H9 (cell line): ENCODE results near the gene MICU2. TPM values are rescaled to one million over a fixed set of nuclear protein-coding genes. Genes with fewer than 3 reads are reported as not detected.

Source experiments
- DNase-seq: peaks from one replicate; pipeline ENCODE4 v3.0.0-alpha.2; 2017
- H2AFZ ChIP-seq: one replicate; pipeline ENCODE4 v1.6.1; 2013; ENCODE audit warnings: mild to moderate bottlenecking, low read length, control low read depth, moderate library complexity
- H2AK5ac ChIP-seq: 2 replicates; pipeline ENCODE4 v1.6.1; 2013; ENCODE audit warnings: low read length, control low read depth, mixed read lengths; ENCODE audit not compliant: insufficient read length
- H2BK120ac ChIP-seq: one replicate; pipeline ENCODE4 v1.6.1; 2013; ENCODE audit warnings: low read depth, mild to moderate bottlenecking, low read length, control low read depth, inconsistent platforms; ENCODE audit not compliant: poor library complexity, severe bottlenecking
- H2BK12ac ChIP-seq: 2 replicates; pipeline ENCODE4 v1.6.1; 2013; ENCODE audit warnings: low read length, control low read depth, mixed read lengths, low read depth; ENCODE audit not compliant: insufficient read length
- H2BK15ac ChIP-seq: 2 replicates; pipeline ENCODE4 v1.6.1; 2013; ENCODE audit warnings: low read depth, low read length, control low read depth
- H2BK20ac ChIP-seq: one replicate; pipeline ENCODE4 v1.6.1; 2013; ENCODE audit warnings: low read depth, mild to moderate bottlenecking, low read length, control low read depth, inconsistent platforms; ENCODE audit not compliant: poor library complexity, severe bottlenecking
- H2BK5ac ChIP-seq: 2 replicates; pipeline ENCODE4 v1.6.1; 2013; ENCODE audit warnings: low read length, control low read depth, mixed read lengths; ENCODE audit not compliant: insufficient read length
- H3K14ac ChIP-seq: 2 replicates; pipeline ENCODE4 v1.6.1; 2013; ENCODE audit warnings: low read length, control low read depth; ENCODE audit not compliant: insufficient read depth
- H3K18ac ChIP-seq: 2 replicates; pipeline ENCODE4 v1.6.1; 2013; ENCODE audit warnings: low read depth, mild to moderate bottlenecking, mixed read lengths, low read length, control low read depth; ENCODE audit not compliant: insufficient read length
- H3K23ac ChIP-seq: 2 replicates; pipeline ENCODE4 v1.6.1; 2013; ENCODE audit warnings: low read length, control low read depth, mixed read lengths, low read depth; ENCODE audit not compliant: insufficient read length
- H3K23me2 ChIP-seq: 2 replicates; pipeline ENCODE4 v1.6.1; 2013; ENCODE audit warnings: low read depth, mild to moderate bottlenecking, mixed read lengths, low read length, control low read depth; ENCODE audit not compliant: insufficient read length, poor library complexity, severe bottlenecking
- H3K27ac ChIP-seq: 2 replicates; pipeline ENCODE4 v1.5.1; 2013; ENCODE audit warnings: low read length, control low read depth, mixed read lengths, low read depth; ENCODE audit not compliant: insufficient read length
- H3K27me3 ChIP-seq: 2 replicates; pipeline ENCODE4 v1.6.1; 2013; ENCODE audit warnings: low read length, control low read depth, inconsistent platforms; ENCODE audit not compliant: insufficient read depth
- H3K4ac ChIP-seq: 2 replicates; pipeline ENCODE4 v1.6.1; 2013; ENCODE audit warnings: low read depth, mild to moderate bottlenecking, control low read depth, inconsistent platforms, low read length, moderate library complexity
- H3K4me1 ChIP-seq: 2 replicates; pipeline ENCODE4 v1.6.1; 2013; ENCODE audit warnings: low read length, control low read depth, inconsistent platforms; ENCODE audit not compliant: insufficient read depth
- H3K4me2 ChIP-seq: 2 replicates; pipeline ENCODE4 v1.6.1; 2013; ENCODE audit warnings: low read length, control low read depth, mixed read lengths; ENCODE audit not compliant: insufficient read length, insufficient read depth
- H3K56ac ChIP-seq: 2 replicates; pipeline ENCODE4 v1.6.1; 2013; ENCODE audit warnings: low read depth, mild to moderate bottlenecking, mixed read lengths, low read length, control low read depth; ENCODE audit not compliant: insufficient read length
- H3K79me1 ChIP-seq: 2 replicates; pipeline ENCODE4 v1.6.1; 2013; ENCODE audit warnings: low read depth, mild to moderate bottlenecking, moderate library complexity, low read length, control low read depth, inconsistent platforms; ENCODE audit not compliant: insufficient read depth, poor library complexity, severe bottlenecking
- H3K79me2 ChIP-seq: 2 replicates; pipeline ENCODE4 v1.6.1; 2013; ENCODE audit warnings: low read length, control low read depth, inconsistent platforms; ENCODE audit not compliant: insufficient read depth
- H3K9ac ChIP-seq: 2 replicates; pipeline ENCODE4 v1.6.1; 2013; ENCODE audit warnings: low read length, control low read depth, mixed read lengths; ENCODE audit not compliant: insufficient read length; ENCODE audit errors: extremely low read depth
- H3K9me3 ChIP-seq: one replicate; pipeline ENCODE4 v1.6.1; 2013; ENCODE audit warnings: low read depth, low read length, inconsistent platforms; ENCODE audit not compliant: control insufficient read depth
- H3T11ph ChIP-seq: one replicate; pipeline ENCODE4 v1.6.1; 2013; ENCODE audit warnings: mild to moderate bottlenecking, low read length, control low read depth, inconsistent platforms
- H4K20me1 ChIP-seq: one replicate; pipeline ENCODE4 v1.6.1; 2013; ENCODE audit not compliant: control insufficient read depth, insufficient read length, insufficient read depth
- H4K5ac ChIP-seq: 2 replicates; pipeline ENCODE4 v1.6.1; 2013; ENCODE audit warnings: low read depth, mild to moderate bottlenecking, mixed read lengths, low read length, control low read depth; ENCODE audit not compliant: insufficient read length
- H4K8ac ChIP-seq: replicated peaks from 2 replicates; pipeline ENCODE4 v1.6.1; 2013; ENCODE audit warnings: low read length, control low read depth, mixed read lengths, low read depth; ENCODE audit not compliant: insufficient read length
- H4K91ac ChIP-seq: 2 replicates; pipeline ENCODE4 v1.6.1; 2013; ENCODE audit warnings: low read depth, mild to moderate bottlenecking, moderate library complexity, mixed read lengths, low read length, control low read depth; ENCODE audit not compliant: insufficient read length
- H3K27ac Mint-ChIP-seq, 3 experiments: 2 replicates in 2 of 3; 3 replicates in 1 of 3; pipeline ENCODE4 v1.8.0; 2020 to 2021; ENCODE audit warnings: mixed read lengths in 3 of 3, mild to moderate bottlenecking in 1 of 3, moderate library complexity in 1 of 3
- H3K27me3 Mint-ChIP-seq: 2 replicates; pipeline ENCODE4 v1.8.0; 2021; ENCODE audit warnings: low read depth, mild to moderate bottlenecking, moderate library complexity, mixed read lengths
- H3K36me3 Mint-ChIP-seq, 3 experiments: 2 replicates in 2 of 3; 3 replicates in 1 of 3; pipeline ENCODE4 v1.8.0; 2020 to 2021; ENCODE audit warnings: low read depth in 3 of 3, mixed read lengths in 3 of 3; ENCODE audit not compliant: insufficient read depth in 1 of 3
- H3K4me1 Mint-ChIP-seq, 2 experiments: 2 replicates each; pipeline ENCODE4 v1.8.0; 2020; ENCODE audit warnings: mixed read lengths in 2 of 2
- H3K4me3 Mint-ChIP-seq, 2 experiments: 2 replicates in 1 of 2; 3 replicates in 1 of 2; pipeline ENCODE4 v1.8.0; 2020 to 2021; ENCODE audit warnings: mild to moderate bottlenecking in 2 of 2, mixed read lengths in 2 of 2, moderate library complexity in 1 of 2
- H3K9me3 Mint-ChIP-seq, 2 experiments: 2 replicates in 1 of 2; 3 replicates in 1 of 2; pipeline ENCODE4 v1.8.0; 2020; ENCODE audit warnings: mild to moderate bottlenecking in 2 of 2, mixed read lengths in 2 of 2, moderate library complexity in 1 of 2
- CTCF ChIP-seq: fragments of 200-600 bp; sonication (generic); conservative IDR thresholded peaks from 3 replicates; pipeline ENCODE4 v1.8.0; 2021; ENCODE audit warnings: antibody characterized with exemption, mild to moderate bottlenecking
- total RNA-seq: library from RNA; stranded (reverse); gene quantifications from 2 replicates; pipeline ENCODE4 v1.2.1, GENCODE V29; 2021

Gene MICU2
- total RNA-seq, 1 experiment from 2014 or later: 38.4 TPM

- no peak overlapping the region for H2AK5ac ChIP-seq
- no peak overlapping the region for H2BK5ac ChIP-seq
- no peaks in the 10 kb centered on the region for H4K20me1 ChIP-seq
- H3K9me3 ChIP-seq: no peaks in the 10 kb centered on the region
- no peak overlapping the region for H4K8ac ChIP-seq
- H3K14ac ChIP-seq: no peak overlapping the region
- no peak overlapping the region for H2BK20ac ChIP-seq
- peaks cover 13 to 19% of the 10 kb centered on the region in 2 experiments for H3K4me1 Mint-ChIP-seq
- H4K5ac ChIP-seq: no peak overlapping the region
- no peak overlapping the region for H3K27ac ChIP-seq
- no peaks in the 10 kb centered on the region for H3K9me3 Mint-ChIP-seq
- H2BK15ac ChIP-seq: no peak overlapping the region
- H3K23ac ChIP-seq: no peak overlapping the region
- H3K4ac ChIP-seq: no peak overlapping the region
- no peaks in the 10 kb centered on the region; a peak in 1 of 7 replicates for H3K36me3 Mint-ChIP-seq
- no peak overlapping the region for H3K9ac ChIP-seq
- DNase-seq: no peak
- no peak overlapping the region for H2BK120ac ChIP-seq
- no peaks in the 10 kb centered on the region for H3K4me1 ChIP-seq
- no peak overlapping the region for H3K4me2 ChIP-seq
- H4K91ac ChIP-seq: no peak overlapping the region
- TF ChIP-seq CTCF: no peak
- H3K27me3 ChIP-seq: no peaks in the 10 kb centered on the region
- H3K27ac Mint-ChIP-seq: no peak overlapping the region
- H3K79me2 ChIP-seq: no peaks in the 10 kb centered on the region
- no peaks in the 10 kb centered on the region for H3K23me2 ChIP-seq
- no peak overlapping the region for H3T11ph ChIP-seq
- H3K18ac ChIP-seq: no peak overlapping the region
- no peak overlapping the region for H3K56ac ChIP-seq
- no peak overlapping the region for H3K4me3 Mint-ChIP-seq
- H3K27me3 Mint-ChIP-seq: no peaks in the 10 kb centered on the region
- H3K79me1 ChIP-seq: no peaks in the 10 kb centered on the region
- H2BK12ac ChIP-seq: no peak overlapping the region
- no peak overlapping the region for H2AFZ ChIP-seq
Observed at GRCh38 chr13:21576426-21576825, 27.5 kb downstream of the MICU2 start.
